ENCODE results near the gene ZFR2. TPM values are rescaled to one million over a fixed set of nuclear protein-coding genes. Genes with fewer than 3 reads are reported as not detected.

The ZFR2 gene
- polyA plus RNA-seq, 1 of the 3 experiments (the other 2 are of a cell fraction): 0.44 TPM

- Histone ChIP-seq H3K4me2 (no peak overlapping the region), H4K20me1 (ENCODE audit: insufficient read depth) (no peaks in the 10 kb centered on the region), H3F3A (replicated peaks; ENCODE audit: insufficient read depth) (no peaks in the 10 kb centered on the region), H3K79me2 (ENCODE audit: insufficient read depth) (no peaks in the 10 kb centered on the region), H3K27ac (ENCODE audit: low read depth in 2 of 2, low read length in 1 of 2) (no peak overlapping the region), H3K4me1 (ENCODE audit: control insufficient read depth in 1 of 2, insufficient read depth in 2 of 2, low read depth in 1 of 2, low read length in 1 of 2) (no peaks in the 10 kb centered on the region; a peak in 1 of 4 replicates), H3K9me3 (no peaks in the 10 kb centered on the region), H3K36me3 (replicated peaks in 1 of 2; ENCODE audit: control insufficient read depth in 1 of 2, insufficient read depth in 2 of 2, low read length in 1 of 2) (no peaks in the 10 kb centered on the region), H2AFZ (ENCODE audit: low read depth) (no peak overlapping the region), H3K9me2 (no peaks in the 10 kb centered on the region), H3K27me3 (ENCODE audit: insufficient read depth) (peaks cover 26% of the 10 kb centered on the region; the same call in 1 of the 2 replicates), H3K9ac (no peak overlapping the region), H3K4me3 (ENCODE audit: low read depth in 2 of 2, low read length in 1 of 2) (no peak overlapping the region)
- no peak for DNase-seq
- 67% methylated on average over 11 of the region's 12 CpGs for WGBS (ENCODE audit: low lambda C conversion rate)
- TF ChIP-seq YY1 (IDR thresholded peaks at IDR 0.05; ENCODE audit: low read depth) (no peak), POLR2AphosphoS5 (IDR thresholded peaks at IDR 0.05; ENCODE audit: low read depth, low read length) (no peak), RFX5 (IDR thresholded peaks at IDR 0.05; ENCODE audit: low read length) (no peak), ZBTB33 (IDR thresholded peaks at IDR 0.05; ENCODE audit: borderline replicate concordance, low read depth) (no peak), IRF3 (IDR thresholded peaks at IDR 0.05; ENCODE audit: low read depth, low read length) (no peak), TCF12 (IDR thresholded peaks at IDR 0.05) (no peak), NRF1 (IDR thresholded peaks at IDR 0.05; ENCODE audit: low read depth, low read length) (no peak), SIN3A (IDR thresholded peaks at IDR 0.05; ENCODE audit: borderline replicate concordance, low read depth, low read length) (no peak), EP300 (IDR thresholded peaks at IDR 0.05; ENCODE audit: borderline replicate concordance in 1 of 2, low read depth in 1 of 2, low read length in 1 of 2) (no peak), FOXJ3 (CRISPR knock-in tag; IDR thresholded peaks at IDR 0.05) (no peak), USF1 (IDR thresholded peaks at IDR 0.05; ENCODE audit: borderline replicate concordance, low read depth) (no peak), EZH2phosphoT487 (IDR thresholded peaks at IDR 0.05; ENCODE audit: borderline replicate concordance, low read depth) (no peak), RCOR1 (IDR thresholded peaks at IDR 0.05; ENCODE audit: low read length) (no peak), CHD2 (IDR thresholded peaks at IDR 0.05; ENCODE audit: low read length, partially characterized antibody) (no peak), FOXM1 (IDR thresholded peaks at IDR 0.05; ENCODE audit: low read depth) (no peak)
- TF ChIP-seq, protein P1, sequence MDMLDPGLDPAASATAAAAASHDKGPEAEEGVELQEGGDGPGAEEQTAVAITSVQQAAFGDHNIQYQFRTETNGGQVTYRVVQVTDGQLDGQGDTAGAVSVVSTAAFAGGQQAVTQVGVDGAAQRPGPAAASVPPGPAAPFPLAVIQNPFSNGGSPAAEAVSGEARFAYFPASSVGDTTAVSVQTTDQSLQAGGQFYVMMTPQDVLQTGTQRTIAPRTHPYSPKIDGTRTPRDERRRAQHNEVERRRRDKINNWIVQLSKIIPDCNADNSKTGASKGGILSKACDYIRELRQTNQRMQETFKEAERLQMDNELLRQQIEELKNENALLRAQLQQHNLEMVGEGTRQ (IDR thresholded peaks at IDR 0.05; ENCODE audit: borderline replicate concordance, low read depth, low read length): no peak
- TF ChIP-seq, protein P2, sequence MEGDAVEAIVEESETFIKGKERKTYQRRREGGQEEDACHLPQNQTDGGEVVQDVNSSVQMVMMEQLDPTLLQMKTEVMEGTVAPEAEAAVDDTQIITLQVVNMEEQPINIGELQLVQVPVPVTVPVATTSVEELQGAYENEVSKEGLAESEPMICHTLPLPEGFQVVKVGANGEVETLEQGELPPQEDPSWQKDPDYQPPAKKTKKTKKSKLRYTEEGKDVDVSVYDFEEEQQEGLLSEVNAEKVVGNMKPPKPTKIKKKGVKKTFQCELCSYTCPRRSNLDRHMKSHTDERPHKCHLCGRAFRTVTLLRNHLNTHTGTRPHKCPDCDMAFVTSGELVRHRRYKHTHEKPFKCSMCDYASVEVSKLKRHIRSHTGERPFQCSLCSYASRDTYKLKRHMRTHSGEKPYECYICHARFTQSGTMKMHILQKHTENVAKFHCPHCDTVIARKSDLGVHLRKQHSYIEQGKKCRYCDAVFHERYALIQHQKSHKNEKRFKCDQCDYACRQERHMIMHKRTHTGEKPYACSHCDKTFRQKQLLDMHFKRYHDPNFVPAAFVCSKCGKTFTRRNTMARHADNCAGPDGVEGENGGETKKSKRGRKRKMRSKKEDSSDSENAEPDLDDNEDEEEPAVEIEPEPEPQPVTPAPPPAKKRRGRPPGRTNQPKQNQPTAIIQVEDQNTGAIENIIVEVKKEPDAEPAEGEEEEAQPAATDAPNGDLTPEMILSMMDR (IDR thresholded peaks at IDR 0.05): no peak
- POLR2A ChIA-PET: no interaction called here
- CTCF ChIA-PET: interaction anchor here (1.0 to 1.4 kb wide), 3 partner anchors 15 to 42 kb away, joined by 3 to 9 read pairs (median 3); no protein-coding TSS in a partner anchor
Observed at GRCh38 chr19:3863648-3864047, 5.2 kb downstream of the ZFR2 start.
